GM23248 (cell line): ENCODE results near the gene CFAP90. TPM values are rescaled to one million over a fixed set of nuclear protein-coding genes. Genes with fewer than 3 reads are reported as not detected.

Experiments used
- DNase-seq: peaks from one replicate; pipeline ENCODE4 v3.0.0-alpha.2; 2015
- H2AFZ ChIP-seq: fragments of 200-600 bp; sonication (generic); 2 replicates; pipeline ENCODE4 v1.6.1; 2016; ENCODE audit warnings: antibody characterized with exemption
- H3F3A ChIP-seq: fragments of 200-600 bp; sonication (generic); 2 replicates; pipeline ENCODE4 v1.6.1; 2016; ENCODE audit warnings: mild to moderate bottlenecking, antibody characterized with exemption, mixed run types; ENCODE audit not compliant: insufficient read depth
- H3K27ac ChIP-seq: fragments of 200-600 bp; sonication (generic); 2 replicates; pipeline ENCODE4 v1.5.1; 2016; ENCODE audit warnings: mild to moderate bottlenecking
- H3K27me3 ChIP-seq: fragments of 200-600 bp; sonication (generic); replicated peaks from 2 replicates; pipeline ENCODE4 v1.6.1; 2016; ENCODE audit warnings: mild to moderate bottlenecking; ENCODE audit not compliant: insufficient read depth
- H3K36me3 ChIP-seq: fragments of 200-600 bp; sonication (generic); 2 replicates; pipeline ENCODE4 v1.6.1; 2016; ENCODE audit warnings: low read depth, mild to moderate bottlenecking
- H3K4me1 ChIP-seq: fragments of 200-600 bp; sonication (generic); 2 replicates; pipeline ENCODE4 v1.6.1; 2016; ENCODE audit warnings: mild to moderate bottlenecking; ENCODE audit not compliant: insufficient read depth
- H3K4me2 ChIP-seq: fragments of 200-600 bp; sonication (generic); one replicate; pipeline ENCODE4 v1.6.1; 2016; ENCODE audit warnings: mild to moderate bottlenecking; ENCODE audit not compliant: unreplicated experiment
- H3K4me3 ChIP-seq: fragments of 200-600 bp; sonication (generic); 2 replicates; pipeline ENCODE4 v1.5.1; 2016; ENCODE audit warnings: mild to moderate bottlenecking
- H3K79me2 ChIP-seq: fragments of 200-600 bp; sonication (generic); 2 replicates; pipeline ENCODE4 v1.6.1; 2016; ENCODE audit warnings: mild to moderate bottlenecking; ENCODE audit not compliant: insufficient read depth
- H3K9ac ChIP-seq: fragments of 200-600 bp; sonication (generic); 2 replicates; pipeline ENCODE4 v1.6.1; 2016; ENCODE audit warnings: mild to moderate bottlenecking
- H3K9me2 ChIP-seq: fragments of 200-600 bp; sonication (generic); 2 replicates; pipeline ENCODE4 v1.6.1; 2016; ENCODE audit warnings: mixed run types, mild to moderate bottlenecking, moderate library complexity; ENCODE audit not compliant: insufficient read depth
- H3K9me3 ChIP-seq: fragments of 200-600 bp; sonication (generic); one replicate; pipeline ENCODE4 v1.6.1; 2017; ENCODE audit warnings: low read depth
- H4K20me1 ChIP-seq: fragments of 200-600 bp; sonication (generic); 2 replicates; pipeline ENCODE4 v1.6.0; 2016; ENCODE audit not compliant: insufficient read depth
- EZH2 ChIP-seq: fragments of 200-600 bp; sonication (generic); IDR thresholded peaks from 2 replicates; pipeline ENCODE4 v1.6.1; 2018; ENCODE audit warnings: antibody characterized with exemption, mild to moderate bottlenecking; ENCODE audit not compliant: insufficient read depth, poor library complexity, severe bottlenecking
- EZH2phosphoT487 ChIP-seq: fragments of 200-600 bp; sonication (generic); IDR thresholded peaks from 2 replicates; pipeline ENCODE4 v1.6.1; 2018; ENCODE audit warnings: antibody characterized with exemption, moderate library complexity, mild to moderate bottlenecking, low read depth; ENCODE audit not compliant: insufficient read depth
- WGBS, 2 experiments: methylation state at CpG; one replicate each; pipeline ENCODE4 v1.1.6; 2015 to 2017; ENCODE audit warnings: low lambda C conversion rate in 2 of 2, low coverage in 1 of 2; ENCODE audit errors: missing lambda C conversion rate in 2 of 2; 5-methylcytosine and 5-hydroxymethylcytosine counted together
- in situ Hi-C: fragments of 300-500 bp; cut with MboI; formaldehyde crosslinking; loops from 2 replicates; pipeline ENCODE4 v1.15.0; 2020
- polyA plus RNA-seq: library from polyadenylated mRNA; unstranded; fragments of >200 nt; fragmentation: Nextera tagmentation; extraction: Ambion mirVana; gene quantifications from 2 replicates; pipeline ENCODE4 v1.2.1, GENCODE V29; 2016
- total RNA-seq: library from RNA; depleted of rRNA; stranded (reverse); fragments of >200 nt; shearing (Covaris generic); gene quantifications from 2 replicates; pipeline ENCODE4 v1.2.3, GENCODE V29; 2014

Gene CFAP90
- total and polyA plus RNA-seq, 2 experiments from 2014 or later: 0.19 to 0.32 TPM

GRCh38 chr5:7845557-7845956, 5.4 kb downstream of the CFAP90 start:
- Histone ChIP-seq H3K79me2 (no peaks in the 10 kb centered on the region), H2AFZ (no peak overlapping the region), H3K27ac (no peak overlapping the region), H3K9me3 (no peaks in the 10 kb centered on the region), H3K4me3 (no peak overlapping the region), H3K9me2 (no peaks in the 10 kb centered on the region), H3K4me1 (no peaks in the 10 kb centered on the region), H4K20me1 (no peaks in the 10 kb centered on the region), H3K4me2 (no peak overlapping the region), H3F3A (no peaks in the 10 kb centered on the region), H3K9ac (no peak overlapping the region), H3K27me3 (peaks cover 29% of the 10 kb centered on the region), H3K36me3 (no peaks in the 10 kb centered on the region)
- TF ChIP-seq EZH2phosphoT487 (no peak), EZH2 (no peak)
- WGBS, 2 experiments: 53% methylated on average over 7 of the region's 7 CpGs
- DNase-seq: no peak
- in situ Hi-C loops: no loop called here

GRCh38 chr5:7844901-7845300, 6.0 kb downstream of the CFAP90 start:
- no peak for DNase-seq
- in situ Hi-C loops: no loop called here
- no peak overlapping the region for H3K9ac ChIP-seq
- H3K36me3 ChIP-seq: no peaks in the 10 kb centered on the region
- peaks cover 26% of the 10 kb centered on the region for H3K27me3 ChIP-seq
- H4K20me1 ChIP-seq: no peaks in the 10 kb centered on the region
- no peaks in the 10 kb centered on the region for H3K9me2 ChIP-seq
- H3K4me1 ChIP-seq: no peaks in the 10 kb centered on the region
- H3F3A ChIP-seq: no peaks in the 10 kb centered on the region
- H3K4me2 ChIP-seq: no peak overlapping the region
- H2AFZ ChIP-seq: no peak overlapping the region
- H3K27ac ChIP-seq: no peak overlapping the region
- H3K4me3 ChIP-seq: no peak overlapping the region
- no peaks in the 10 kb centered on the region for H3K9me3 ChIP-seq
- H3K79me2 ChIP-seq: no peaks in the 10 kb centered on the region
- TF ChIP-seq EZH2 (no peak), EZH2phosphoT487 (no peak)

GRCh38 chr5:7842531-7842930, 8.4 kb downstream of the CFAP90 start:
- Histone ChIP-seq H3K9ac (no peak overlapping the region), H3K4me2 (no peak overlapping the region), H3K36me3 (no peaks in the 10 kb centered on the region), H3K27ac (no peak overlapping the region), H4K20me1 (no peaks in the 10 kb centered on the region), H3K4me3 (no peak overlapping the region), H3K4me1 (no peaks in the 10 kb centered on the region), H2AFZ (no peak overlapping the region), H3F3A (no peaks in the 10 kb centered on the region), H3K9me2 (no peaks in the 10 kb centered on the region), H3K79me2 (no peaks in the 10 kb centered on the region), H3K27me3 (peaks cover 14% of the 10 kb centered on the region), H3K9me3 (no peaks in the 10 kb centered on the region)
- WGBS, 2 experiments: 21% methylated on average over 2 of the region's 2 CpGs
- DNase-seq: no peak
- TF ChIP-seq EZH2: no peak
- in situ Hi-C loops: no loop called here

- TF ChIP-seq EZH2phosphoT487: no peak
- no peak for TF ChIP-seq EZH2
- no peaks in the 10 kb centered on the region for H3K9me3 ChIP-seq
These were observed 13.5 kb downstream of the CFAP90 start for GRCh38 chr5:7837403-7837802.

GRCh38 chr5:7834982-7835381, 16.0 kb downstream of the CFAP90 start:
- Histone ChIP-seq H3K9ac (no peak overlapping the region), H3K27ac (no peak overlapping the region), H2AFZ (no peak overlapping the region), H3K9me2 (no peaks in the 10 kb centered on the region), H3K79me2 (no peaks in the 10 kb centered on the region), H3K4me1 (no peaks in the 10 kb centered on the region), H4K20me1 (no peaks in the 10 kb centered on the region), H3K4me2 (no peak overlapping the region), H3F3A (no peaks in the 10 kb centered on the region), H3K36me3 (no peaks in the 10 kb centered on the region), H3K4me3 (no peak overlapping the region), H3K27me3 (peaks cover 15% of the 10 kb centered on the region; the same call in 1 of the 2 replicates), H3K9me3 (no peaks in the 10 kb centered on the region)
- in situ Hi-C loops: no loop called here
- 65 to 70% methylated on average over 4 of the region's 4 CpGs for WGBS, 2 experiments
- no peak for TF ChIP-seq EZH2phosphoT487
- TF ChIP-seq EZH2: no peak
- no peak for DNase-seq

More at GRCh38 chr5:7837403-7837802, 13.5 kb downstream of the CFAP90 start:
- Histone ChIP-seq H3K4me2 (no peak overlapping the region), H3K9ac (no peak overlapping the region), H3F3A (no peaks in the 10 kb centered on the region), H3K4me3 (no peak overlapping the region), H2AFZ (no peak overlapping the region), H3K79me2 (no peaks in the 10 kb centered on the region), H3K27me3 (peaks cover 6% of the 10 kb centered on the region; the same call in 1 of the 2 replicates), H3K36me3 (no peaks in the 10 kb centered on the region), H4K20me1 (no peaks in the 10 kb centered on the region), H3K27ac (no peak overlapping the region), H3K9me2 (no peaks in the 10 kb centered on the region), H3K4me1 (no peaks in the 10 kb centered on the region)
- no peak for DNase-seq
- 0% methylated on average over 3 of the region's 3 CpGs for WGBS, 2 experiments
- in situ Hi-C loops: no loop called here
